Right atrium auricular region (tissue), 2 donors: Measurements from ENCODE around the gene VMA21. TPM values are rescaled to one million over a fixed set of nuclear protein-coding genes. Genes with fewer than 3 reads are reported as not detected.

Source experiments
- DNase-seq: peaks from one replicate; pipeline ENCODE4 v3.0.0-alpha.2; 2019; ENCODE audit warnings: low spot score
- H3K27ac ChIP-seq, 2 donors: fragments of 200-600 bp; sonication (generic); 1 replicate in 1 of 2; 2 replicates in 1 of 2; pipeline ENCODE4 v1.5.1; 2016 to 2019
- H3K27me3 ChIP-seq, 2 donors: fragments of 200-600 bp; sonication (generic); one replicate each; pipeline versions ENCODE4 v1.5.1 to v1.6.0; 2017 to 2019
- H3K36me3 ChIP-seq: fragments of 200-600 bp; sonication (generic); one replicate; pipeline ENCODE4 v1.5.1; 2016
- H3K4me1 ChIP-seq, 2 donors: fragments of 200-600 bp; sonication (generic); one replicate each; pipeline versions ENCODE4 v1.5.1 to v1.6.0; 2017 to 2019
- H3K4me3 ChIP-seq, 2 donors: fragments of 200-600 bp; sonication (generic); 1 replicate in 1 of 2; 2 replicates in 1 of 2; pipeline ENCODE4 v1.5.1; 2017 to 2019; ENCODE audit warnings: mild to moderate bottlenecking in 1 of 2, moderate library complexity in 1 of 2
- H3K9me3 ChIP-seq, 2 donors: fragments of 200-600 bp; sonication (generic); one replicate each; pipeline ENCODE4 v1.5.1; 2019
- total RNA-seq, 2 donors: library from RNA; depleted of rRNA; stranded (reverse); fragments of >200 nt; gene quantifications; one replicate each; pipeline ENCODE4 v1.1.0, GENCODE V29; 2016
- TF ChIP-seq, protein P1 (sequence below), 2 donors: fragments of 200-600 bp; sonication (generic); IDR thresholded peaks; one replicate each; pipeline ENCODE4 v1.5.1; 2019; ENCODE audit warnings: antibody characterized with exemption in 2 of 2

VMA21 gene
- total RNA-seq, 2 donors from 2014 or later: 18.5 to 19.4 TPM

DNA sequence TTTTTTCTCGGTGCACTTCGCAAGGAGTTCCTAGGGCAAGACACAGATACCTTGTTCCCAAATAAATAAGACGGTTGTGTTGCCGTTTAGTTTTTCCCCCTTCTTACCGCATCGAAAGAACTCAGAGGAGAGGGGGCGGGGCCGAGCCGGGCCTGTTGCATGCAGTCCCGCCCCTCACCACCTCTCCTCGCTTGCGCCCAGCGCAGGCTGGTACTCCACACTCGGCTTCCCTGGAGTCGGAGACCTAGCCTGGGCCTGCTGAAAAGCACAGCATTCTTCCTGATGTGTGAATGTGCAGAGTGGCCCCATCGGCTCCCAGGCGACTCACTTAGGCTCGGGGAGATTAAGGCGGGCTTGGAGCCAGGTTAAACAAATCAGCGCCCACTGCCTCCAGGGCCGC is 26.1 kb upstream of the VMA21 start:
- no peaks in the 10 kb centered on the region for H3K9me3 ChIP-seq
- DNase-seq: no peak
- no peak overlapping the region for H3K4me3 ChIP-seq
- H3K4me1 ChIP-seq: no peaks in the 10 kb centered on the region
- H3K27ac ChIP-seq: no peak overlapping the region
- H3K27me3 ChIP-seq: no peaks in the 10 kb centered on the region
- TF ChIP-seq, protein P1, sequence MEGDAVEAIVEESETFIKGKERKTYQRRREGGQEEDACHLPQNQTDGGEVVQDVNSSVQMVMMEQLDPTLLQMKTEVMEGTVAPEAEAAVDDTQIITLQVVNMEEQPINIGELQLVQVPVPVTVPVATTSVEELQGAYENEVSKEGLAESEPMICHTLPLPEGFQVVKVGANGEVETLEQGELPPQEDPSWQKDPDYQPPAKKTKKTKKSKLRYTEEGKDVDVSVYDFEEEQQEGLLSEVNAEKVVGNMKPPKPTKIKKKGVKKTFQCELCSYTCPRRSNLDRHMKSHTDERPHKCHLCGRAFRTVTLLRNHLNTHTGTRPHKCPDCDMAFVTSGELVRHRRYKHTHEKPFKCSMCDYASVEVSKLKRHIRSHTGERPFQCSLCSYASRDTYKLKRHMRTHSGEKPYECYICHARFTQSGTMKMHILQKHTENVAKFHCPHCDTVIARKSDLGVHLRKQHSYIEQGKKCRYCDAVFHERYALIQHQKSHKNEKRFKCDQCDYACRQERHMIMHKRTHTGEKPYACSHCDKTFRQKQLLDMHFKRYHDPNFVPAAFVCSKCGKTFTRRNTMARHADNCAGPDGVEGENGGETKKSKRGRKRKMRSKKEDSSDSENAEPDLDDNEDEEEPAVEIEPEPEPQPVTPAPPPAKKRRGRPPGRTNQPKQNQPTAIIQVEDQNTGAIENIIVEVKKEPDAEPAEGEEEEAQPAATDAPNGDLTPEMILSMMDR (IDR thresholded peaks at IDR 0.05): no peak
- no peaks in the 10 kb centered on the region for H3K36me3 ChIP-seq

DNA sequence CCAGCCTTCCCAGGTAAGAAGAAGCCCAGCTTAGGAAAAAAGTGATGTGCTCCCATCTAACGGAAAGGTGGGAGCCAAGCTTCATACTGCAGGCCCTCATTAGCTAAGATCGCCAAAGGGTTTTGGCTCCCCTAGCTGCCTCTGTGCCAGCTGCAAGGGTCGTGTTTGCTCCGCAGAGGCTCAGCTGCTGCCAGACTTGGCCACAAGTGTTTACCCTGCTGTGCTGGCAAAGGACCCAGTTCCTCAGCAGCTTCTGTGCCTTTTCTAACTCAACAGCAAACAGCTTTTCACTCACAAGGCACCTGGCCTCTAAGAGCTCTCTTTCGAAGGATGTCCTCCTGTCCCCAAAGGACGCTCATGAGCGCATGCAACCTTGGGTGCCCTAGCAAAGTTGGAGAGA is 12.2 kb upstream of the VMA21 start:
- Histone ChIP-seq H3K36me3 (no peaks in the 10 kb centered on the region), H3K4me1 (no peaks in the 10 kb centered on the region), H3K27me3 (no peaks in the 10 kb centered on the region), H3K4me3 (no peak overlapping the region), H3K9me3 (no peaks in the 10 kb centered on the region), H3K27ac (no peak overlapping the region)
- DNase-seq: no peak
- TF ChIP-seq, protein P1 (IDR thresholded peaks at IDR 0.05): no peak

DNA sequence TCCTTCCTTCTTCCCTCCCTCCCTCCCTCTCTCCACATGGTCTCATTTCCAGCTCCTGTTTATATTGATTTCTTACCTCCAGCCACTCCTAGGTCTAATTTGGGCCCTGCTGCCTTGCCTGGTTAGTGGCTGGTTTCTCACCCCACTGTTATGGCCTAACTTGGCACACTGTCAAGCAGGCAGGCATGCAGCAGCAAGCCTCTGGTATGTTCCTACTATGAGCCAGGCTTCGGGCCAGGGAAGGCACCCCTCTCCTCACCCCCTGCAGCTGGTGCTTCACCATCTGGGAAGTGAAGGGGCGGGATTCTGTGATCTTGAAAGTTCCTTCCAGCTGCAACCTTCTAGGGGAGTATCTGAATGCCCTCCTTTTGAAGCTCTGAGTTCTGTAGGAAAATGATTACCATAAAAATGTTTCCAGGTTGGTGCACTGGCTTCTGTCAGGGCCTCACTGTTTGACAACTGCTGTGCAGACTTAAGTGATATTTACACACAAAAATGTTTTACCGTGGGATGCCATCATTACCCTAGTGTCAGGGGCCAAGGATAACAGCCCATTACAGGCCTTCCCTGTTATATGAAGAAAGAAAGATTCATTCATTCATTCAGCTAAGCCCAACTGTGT is 10.1 kb upstream of the VMA21 start:
- H3K4me1 ChIP-seq: no peaks in the 10 kb centered on the region
- no peaks in the 10 kb centered on the region for H3K27me3 ChIP-seq
- H3K4me3 ChIP-seq: no peak overlapping the region
- TF ChIP-seq, protein P1 (IDR thresholded peaks at IDR 0.05): no peak
- H3K9me3 ChIP-seq: no peaks in the 10 kb centered on the region
- no peaks in the 10 kb centered on the region for H3K36me3 ChIP-seq
- no peak for DNase-seq
- no peak overlapping the region for H3K27ac ChIP-seq

DNA sequence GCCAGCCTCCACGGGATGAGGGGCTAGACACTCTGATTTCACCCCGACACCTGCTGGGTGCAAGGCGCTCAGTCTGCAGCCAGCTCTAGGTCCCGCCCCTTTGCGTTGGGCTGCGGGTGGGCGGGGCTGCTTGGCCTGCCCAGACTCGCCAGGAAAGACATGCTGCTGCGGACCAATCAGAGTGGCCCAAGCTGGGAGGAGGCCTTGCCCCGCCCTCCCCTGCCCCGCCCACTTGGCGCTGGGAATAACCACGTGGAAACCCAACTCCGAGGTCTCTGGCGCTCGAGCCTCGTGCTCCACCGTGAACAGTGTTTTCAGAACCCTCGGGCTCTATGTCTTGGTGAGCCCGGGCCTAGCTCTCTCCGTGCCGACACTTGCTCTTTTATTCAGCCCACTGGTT is 5.3 kb upstream of the VMA21 start:
- no peaks in the 10 kb centered on the region for H3K27me3 ChIP-seq
- TF ChIP-seq, protein P1 (IDR thresholded peaks at IDR 0.05): no peak
- H3K4me3 ChIP-seq: no peak overlapping the region
- DNase-seq: no peak
- H3K9me3 ChIP-seq: no peaks in the 10 kb centered on the region
- H3K36me3 ChIP-seq: no peaks in the 10 kb centered on the region
- H3K4me1 ChIP-seq: no peaks in the 10 kb centered on the region
- H3K27ac ChIP-seq: no peak overlapping the region

DNA sequence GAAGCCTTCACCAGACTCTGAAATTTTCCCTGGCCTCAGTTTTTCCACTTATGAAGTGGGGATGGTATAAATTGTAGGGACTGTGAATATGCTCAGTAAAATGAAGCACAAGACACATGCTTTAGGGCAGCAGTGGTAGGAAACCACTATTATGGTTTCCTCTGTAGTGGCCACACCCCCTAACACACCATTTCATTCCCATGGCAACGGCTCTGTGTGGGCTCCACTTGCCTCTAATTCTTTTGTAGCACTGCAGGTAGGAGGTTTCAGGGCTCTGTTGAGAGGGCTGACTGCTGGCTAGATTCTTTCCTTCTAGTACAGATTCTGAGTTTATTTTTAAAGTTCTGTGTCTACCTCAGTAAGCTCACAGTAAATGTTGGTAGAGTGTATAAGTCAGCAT is 3.5 kb upstream of the VMA21 start:
- Histone ChIP-seq H3K4me1 (no peaks in the 10 kb centered on the region), H3K4me3 (no peak overlapping the region), H3K9me3 (no peaks in the 10 kb centered on the region), H3K36me3 (no peaks in the 10 kb centered on the region), H3K27me3 (no peaks in the 10 kb centered on the region), H3K27ac (no peak overlapping the region)
- DNase-seq: no peak
- TF ChIP-seq, protein P1 (IDR thresholded peaks at IDR 0.05): no peak
